HG03175 (cell line): Measurements from ENCODE around the gene CRLF1.
"Not testable (repeated sequence)": the region's sequence is repeated elsewhere in the genome, so short reads cannot be mapped to it uniquely, and the experiment has no call there.

ENCODE experiments used
- ATAC-seq: cut with Tn5 transposase; IDR thresholded peaks from one replicate; pipeline ENCODE4 v1.9.1; 2021; ENCODE audit warnings: mild to moderate bottlenecking, moderate library complexity; ENCODE audit not compliant: unreplicated experiment

Gene CRLF1

DNA sequence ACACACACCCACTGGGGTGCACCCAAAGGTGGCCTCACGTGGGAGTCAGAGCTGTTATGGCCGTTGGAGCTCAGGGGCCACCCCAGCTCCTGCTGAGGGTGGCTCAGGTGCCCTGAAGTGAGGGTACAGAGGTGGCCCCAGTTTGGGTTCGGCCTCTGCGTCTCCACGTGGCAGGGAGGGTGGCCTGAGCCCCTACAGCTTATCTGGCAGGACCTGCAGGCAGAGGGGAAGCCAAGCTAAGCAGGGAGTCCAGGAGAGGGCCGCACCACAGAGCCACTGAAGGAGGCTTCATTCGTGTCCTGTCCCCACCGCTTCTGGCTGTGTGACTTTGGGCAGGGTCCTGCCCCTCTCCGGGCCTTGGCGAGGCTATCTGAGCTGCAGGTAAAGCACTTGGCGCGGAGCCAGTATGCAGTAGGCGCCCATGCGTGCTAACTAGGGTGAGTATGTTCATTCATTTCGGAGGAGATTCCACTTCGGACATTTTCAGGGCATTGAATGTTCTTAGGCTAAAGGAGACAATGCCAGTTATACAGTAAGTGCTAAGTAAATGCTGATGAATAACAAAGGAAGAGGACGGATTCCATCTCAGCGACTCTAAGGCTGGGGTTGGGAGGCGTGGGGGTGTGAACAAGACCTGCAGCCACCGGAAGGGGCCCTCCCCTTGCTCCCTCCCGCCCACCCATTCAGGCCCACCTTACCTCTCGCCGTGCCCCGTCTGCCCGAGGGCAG is 13.1 kb downstream of the CRLF1 start:
- no peak for ATAC-seq

- not testable (repeated sequence) for ATAC-seq
These were observed 13.9 kb downstream of the CRLF1 start for GRCh38 chr19:18592732-18593131.

DNA sequence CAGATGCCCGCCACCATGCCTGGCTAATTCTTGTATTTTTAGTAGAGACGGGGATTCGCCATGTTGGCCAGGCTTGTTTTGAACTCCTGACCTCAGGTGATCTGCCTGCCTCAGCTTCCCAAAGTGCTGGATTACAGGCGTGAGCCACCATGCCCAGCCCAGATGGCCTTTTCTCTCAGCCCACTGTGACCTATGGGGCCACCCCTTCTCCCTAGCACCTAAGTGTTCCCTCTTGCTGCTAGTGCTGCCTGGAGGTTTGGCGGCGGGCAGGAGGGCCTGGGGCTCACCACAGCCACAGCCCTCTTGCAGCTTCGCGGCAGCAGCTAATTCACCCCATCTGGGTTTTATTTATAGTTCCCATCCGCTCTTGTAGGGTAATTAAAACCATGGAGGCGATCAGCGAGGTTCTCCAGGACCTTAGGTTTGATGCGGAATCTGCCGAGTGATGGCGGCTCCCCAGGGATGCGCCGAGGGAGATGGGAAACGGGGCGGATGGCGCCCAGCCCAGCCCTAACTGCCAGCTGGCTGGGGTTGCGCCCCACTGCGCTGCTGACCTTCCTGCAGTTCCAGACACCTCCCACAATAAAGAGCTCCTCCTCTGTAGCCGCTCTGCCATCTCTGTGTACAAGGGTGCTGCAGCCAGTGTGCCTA is 14.7 kb downstream of the CRLF1 start:
- no peak for ATAC-seq

GRCh38 chr19:18590273-18591272 is 16.0 kb downstream of the CRLF1 start:
- no peak for ATAC-seq

- peak; percentile 44 for ATAC-seq
These were observed 17.0 kb downstream of the CRLF1 start for GRCh38 chr19:18589380-18590272.

DNA sequence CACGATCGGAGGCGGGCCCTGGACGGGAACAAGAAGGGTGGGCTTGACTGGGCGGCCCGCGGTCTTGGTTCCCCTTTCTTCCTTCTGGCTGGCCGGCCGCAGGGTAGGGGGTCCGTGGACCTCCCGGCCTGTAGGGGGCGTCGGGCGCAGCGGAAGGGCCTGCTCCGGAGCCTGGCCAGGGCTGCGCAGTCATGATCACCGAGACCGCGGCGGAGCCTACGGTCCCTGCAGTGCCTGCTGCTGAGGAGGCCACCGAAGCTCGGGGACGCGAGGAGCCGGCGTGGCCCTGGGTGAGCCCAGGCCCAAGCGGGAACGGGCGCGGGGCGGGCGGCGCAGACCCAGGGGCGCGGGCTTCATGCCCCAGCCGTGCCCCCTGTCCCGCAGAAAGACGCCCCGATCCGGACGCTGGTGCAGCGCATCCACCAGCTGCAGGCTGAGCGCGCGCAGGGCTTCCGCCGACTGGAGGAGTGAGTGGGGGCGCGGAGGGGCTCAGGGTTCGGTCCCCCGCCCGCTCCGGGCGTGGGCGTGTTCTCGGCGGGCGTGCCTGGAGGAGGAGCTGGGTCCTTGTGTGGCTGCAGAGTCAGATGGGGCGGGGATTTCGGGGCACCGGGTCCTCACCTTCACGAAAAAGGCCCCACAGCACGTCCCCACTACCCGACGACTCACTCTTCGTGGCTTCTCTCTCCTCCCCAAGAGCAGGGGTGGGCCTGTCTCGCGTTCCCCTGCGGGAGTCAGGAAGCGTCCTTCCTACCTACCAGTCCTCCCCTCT is 17.8 kb downstream of the CRLF1 start, which contains the start of gene REX1BD:
Gene REX1BD (plus strand): TSS at position 188 of the 769 bp plus-strand sequence. CDS start 4 bp downstream, at position 192.
- ATAC-seq, result peak; percentile 69

DNA sequence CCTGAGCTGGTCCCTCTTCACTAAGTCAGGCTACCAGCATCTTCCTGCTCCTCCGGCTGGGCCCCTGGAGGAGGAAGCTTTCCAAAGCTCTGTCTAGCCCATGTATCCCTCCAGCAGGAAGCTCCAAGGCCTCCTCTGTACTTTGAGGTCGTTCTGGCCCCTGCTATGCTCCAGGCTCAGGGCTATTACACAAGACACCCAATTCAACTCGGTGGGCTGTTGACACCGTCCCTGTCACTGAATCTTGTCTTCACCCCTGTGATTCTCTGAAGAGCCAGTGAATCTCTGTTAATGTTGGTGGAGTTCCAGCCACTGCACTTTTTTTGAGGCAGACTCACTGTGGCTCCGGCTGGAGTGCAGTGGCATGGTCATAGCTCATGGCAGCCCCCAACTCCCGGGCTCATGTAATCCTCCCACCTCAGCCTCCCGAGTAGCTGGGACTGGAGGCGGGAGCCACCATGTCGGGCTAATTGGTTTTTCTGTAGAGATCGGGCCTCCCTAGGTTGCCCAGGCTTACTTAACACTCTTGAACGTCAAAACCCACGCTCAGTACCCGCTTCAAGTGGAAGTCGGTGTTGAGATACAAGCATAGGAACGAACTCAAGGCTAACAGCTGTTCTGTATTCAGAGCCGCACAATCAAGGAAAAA is 18.5 kb downstream of the CRLF1 start:
- ATAC-seq, result no peak

- no peak for ATAC-seq
These were observed 19.0 kb downstream of the CRLF1 start for GRCh38 chr19:18587561-18587960.

GRCh38 chr19:18586306-18586705 is 20.3 kb downstream of the CRLF1 start:
- ATAC-seq, result no peak

GRCh38 chr19:18580311-18580710 is 26.3 kb downstream of the CRLF1 start:
- no peak for ATAC-seq

- no peak for ATAC-seq
These were observed 29.2 kb downstream of the CRLF1 start for GRCh38 chr19:18577365-18577914.

DNA sequence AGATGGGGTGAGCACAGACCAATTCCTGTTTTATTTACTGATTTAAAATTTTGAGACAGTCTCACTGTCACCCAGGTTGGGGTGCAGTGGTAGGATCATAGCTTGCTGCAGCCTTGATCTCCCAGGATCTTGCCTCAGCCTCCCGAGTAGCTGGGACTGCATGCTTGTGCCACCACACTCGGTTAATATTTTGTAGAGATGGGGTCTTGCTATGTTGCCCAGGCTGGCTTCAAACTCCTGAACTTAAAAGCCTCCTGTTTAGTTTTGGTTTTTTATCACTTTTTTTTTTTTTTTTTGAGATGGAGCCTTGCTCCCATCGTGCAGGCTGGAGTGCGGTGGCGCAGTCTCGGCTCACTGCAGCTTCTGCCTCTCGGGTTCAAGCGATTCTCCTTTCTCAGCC is 30.2 kb downstream of the CRLF1 start:
- ATAC-seq, result no peak

GRCh38 chr19:18574691-18575291 is 31.8 kb downstream of the CRLF1 start:
- ATAC-seq, result no peak

- ATAC-seq, result peak; percentile 92
These were observed 34.8 kb downstream of the CRLF1 start, which contains the start of gene UBA52 for GRCh38 chr19:18571564-18572344. TSS of gene UBA52 (plus strand) at chr19:18571857. CDS start at chr19:18573301, 1,444 bp downstream.

DNA sequence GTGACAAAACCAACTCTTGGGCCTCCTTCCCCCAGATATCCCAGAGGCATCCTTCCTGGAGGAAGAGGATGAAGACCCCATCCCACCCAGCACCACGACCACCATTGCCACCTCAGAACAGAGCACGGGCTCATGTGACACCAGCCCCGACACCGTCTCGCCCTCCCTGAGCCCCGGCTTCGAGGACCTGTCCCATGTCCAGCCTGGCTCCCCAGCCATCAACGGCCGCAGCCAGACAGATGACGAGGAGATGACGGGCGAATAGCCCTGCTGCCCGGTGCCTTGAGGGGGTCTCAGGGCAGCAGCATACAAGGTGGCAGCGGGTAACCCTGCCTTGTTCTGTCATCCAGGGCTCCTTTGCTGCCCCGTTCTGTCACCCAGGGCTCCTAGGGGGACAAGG is 38.2 kb downstream of the CRLF1 start:
- no peak for ATAC-seq

DNA sequence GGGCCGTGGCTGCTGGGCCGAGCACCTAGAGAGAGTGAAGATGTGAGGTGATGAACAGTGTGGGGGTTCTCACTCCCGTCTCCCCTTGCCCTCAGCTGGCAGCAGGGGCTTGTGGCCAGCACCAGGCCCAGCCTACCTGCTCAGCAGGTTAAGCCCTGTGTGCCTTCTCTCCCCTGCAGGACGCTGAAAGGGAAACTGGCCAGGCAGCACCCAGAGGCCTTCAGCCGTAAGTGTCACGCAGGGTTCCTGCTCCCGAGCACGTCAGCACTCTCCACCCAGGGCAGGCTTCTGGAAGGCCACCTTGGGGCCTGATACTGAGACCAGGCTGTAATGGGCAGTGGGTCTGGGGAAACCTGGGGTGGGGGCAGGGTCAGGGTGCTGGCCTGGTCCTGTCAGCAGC is 39.6 kb downstream of the CRLF1 start:
- ATAC-seq, result no peak

DNA sequence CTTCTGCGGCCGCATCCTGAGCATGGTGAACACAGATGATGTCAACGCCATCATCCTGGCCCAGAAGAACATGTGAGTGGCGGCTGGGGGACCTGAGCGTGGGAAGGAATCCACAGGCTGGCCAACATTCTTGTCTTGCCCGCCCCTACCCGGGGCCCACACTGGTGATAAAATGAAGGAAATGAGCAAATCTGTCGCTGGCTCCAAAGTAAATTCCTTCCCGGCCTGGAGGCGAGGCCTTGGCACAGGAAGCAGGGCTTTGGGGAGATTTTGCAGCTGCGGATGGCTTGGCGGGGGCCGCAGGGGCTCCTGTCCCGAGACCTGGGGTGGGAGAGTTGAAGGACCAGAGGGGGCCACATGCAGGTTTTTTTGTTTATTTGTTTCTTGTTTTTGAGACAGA is 44.5 kb downstream of the CRLF1 start:
- ATAC-seq, result no peak
